H1 (cell line): ENCODE measurements around the gene VPS13D. TPM values are rescaled to one million over a fixed set of nuclear protein-coding genes. Genes with fewer than 3 reads are reported as not detected.

Experiments used
- CTCF ChIA-PET: fragments of 300-600 bp; sonication (Branson Sonifier 250); formaldehyde crosslinking; loops from one replicate; lab custom pipeline; 2021; ENCODE audit not compliant: partially characterized antibody; lab: Charles Lee
- POLR2A ChIA-PET: fragments of 300-600 bp; sonication (Branson Sonifier 250); formaldehyde crosslinking; loops from one replicate; lab custom pipeline; 2021; ENCODE audit warnings: inconsistent platforms; ENCODE audit not compliant: partially characterized antibody; lab: Charles Lee
- DNase-seq, 2 experiments: peaks; one replicate each; pipeline versions ENCODE4 v3.0.0 to v3.0.0-alpha.2; 2010 to 2022; ENCODE audit warnings: low spot score in 2 of 2, low read depth in 1 of 2, mixed read lengths in 1 of 2
- FAIRE-seq: peaks from 2 replicates; lab custom pipeline; 2011; peaks lifted over from hg19 to GRCh38; lab: Jason Lieb, UNC
- H2AFZ ChIP-seq: 2 replicates; pipeline ENCODE4 v1.8.1; 2012; ENCODE audit warnings: low read length, inconsistent platforms
- H2AK5ac ChIP-seq: 2 replicates; pipeline ENCODE4 v1.6.1; 2013; ENCODE audit warnings: low read depth, low read length
- H2BK120ac ChIP-seq: replicated peaks from 2 replicates; pipeline ENCODE3; 2013; ENCODE audit warnings: low read depth, low read length, inconsistent platforms
- H2BK12ac ChIP-seq: 2 replicates; pipeline ENCODE4 v1.6.1; 2013; ENCODE audit warnings: low read depth, low read length
- H2BK15ac ChIP-seq: 2 replicates; pipeline ENCODE4 v1.6.1; 2013; ENCODE audit warnings: low read length
- H2BK20ac ChIP-seq: 2 replicates; pipeline ENCODE4 v1.6.1; 2013; ENCODE audit warnings: low read length
- H2BK5ac ChIP-seq: 2 replicates; pipeline ENCODE4 v1.6.1; 2013; ENCODE audit warnings: low read depth, low read length
- H3K14ac ChIP-seq: 2 replicates; pipeline ENCODE4 v1.6.1; 2013; ENCODE audit warnings: inconsistent platforms; ENCODE audit not compliant: insufficient read length
- H3K18ac ChIP-seq: 2 replicates; pipeline ENCODE4 v1.6.1; 2013; ENCODE audit warnings: low read length; ENCODE audit errors: extremely low read depth
- H3K23ac ChIP-seq: 2 replicates; pipeline ENCODE4 v1.6.1; 2013; ENCODE audit warnings: inconsistent platforms; ENCODE audit not compliant: insufficient read length
- H3K23me2 ChIP-seq: 2 replicates; pipeline ENCODE4 v1.6.1; 2013; ENCODE audit warnings: low read depth, low read length
- H3K27ac ChIP-seq: 2 replicates; pipeline ENCODE4 v1.6.1; 2011; ENCODE audit warnings: low read depth, low read length, inconsistent platforms
- H3K27me3 ChIP-seq, 4 experiments: replicated peaks in 1 of 4; 1 replicate in 1 of 4; 2 replicates in 3 of 4; pipeline versions ENCODE4 v1.6.1 to v1.8.1; 2011 to 2013; ENCODE audit warnings: low read length in 3 of 4, mild to moderate bottlenecking in 3 of 4, inconsistent platforms in 2 of 4, mixed read lengths in 2 of 4, moderate library complexity in 1 of 4; ENCODE audit not compliant: control insufficient read depth in 3 of 4, insufficient read depth in 3 of 4; ENCODE audit errors: extremely low read depth in 1 of 4
- H3K36me3 ChIP-seq, 4 experiments: 2 replicates each; pipeline versions ENCODE4 v1.6.1 to v1.8.1; 2011 to 2013; ENCODE audit warnings: mild to moderate bottlenecking in 4 of 4, low read length in 3 of 4, moderate library complexity in 2 of 4, control low read depth in 1 of 4, inconsistent platforms in 1 of 4; ENCODE audit not compliant: insufficient read depth in 4 of 4, control insufficient read depth in 2 of 4
- H3K4ac ChIP-seq: replicated peaks from 2 replicates; pipeline ENCODE3; 2013; ENCODE audit warnings: low read length, low read depth, mixed read lengths, inconsistent platforms; ENCODE audit not compliant: insufficient read length
- H3K4me1 ChIP-seq, 4 experiments: replicated peaks in 1 of 4; 1 replicate in 1 of 4; 2 replicates in 3 of 4; pipeline versions ENCODE4 v1.6.1 to v1.8.1; 2011 to 2013; ENCODE audit warnings: low read length in 3 of 4, inconsistent platforms in 2 of 4, mixed read lengths in 1 of 4; ENCODE audit not compliant: insufficient read depth in 4 of 4, control insufficient read depth in 3 of 4
- H3K4me2 ChIP-seq, 2 experiments: 2 replicates each; pipeline versions ENCODE4 v1.6.1 to v1.8.1; 2011 to 2013; ENCODE audit warnings: low read depth in 2 of 2, low read length in 2 of 2, control low read depth in 1 of 2, inconsistent platforms in 1 of 2, mild to moderate bottlenecking in 1 of 2; ENCODE audit not compliant: insufficient read depth in 1 of 2
- H3K4me3 ChIP-seq, 4 experiments: fragments of 200-600, 300-600 bp in 1 of 4; sonication (generic), shearing (Covaris generic), sonication (Bioruptor Twin) in 1 of 4; 2 replicates each; pipeline versions ENCODE4 v1.5.1 to v1.8.1; 2011 to 2016; ENCODE audit warnings: low read length in 4 of 4, low read depth in 3 of 4, control low read depth in 2 of 4, inconsistent platforms in 2 of 4, mild to moderate bottlenecking in 2 of 4, mixed read lengths in 1 of 4, moderate library complexity in 1 of 4; ENCODE audit not compliant: insufficient read depth in 2 of 4; ENCODE audit errors: extremely low read depth in 1 of 4
- H3K56ac ChIP-seq: replicated peaks from 2 replicates; pipeline ENCODE3; 2013; ENCODE audit warnings: low read depth, mild to moderate bottlenecking, mixed read lengths, low read length, inconsistent platforms; ENCODE audit not compliant: insufficient read length
- H3K79me1 ChIP-seq: 2 replicates; pipeline ENCODE4 v1.6.1; 2013; ENCODE audit warnings: low read depth, low read length, control low read depth
- H3K79me2 ChIP-seq, 2 experiments: 2 replicates each; pipeline versions ENCODE4 v1.6.1 to v1.8.1; 2012 to 2013; ENCODE audit warnings: low read length in 2 of 2, mild to moderate bottlenecking in 2 of 2, inconsistent platforms in 1 of 2; ENCODE audit not compliant: insufficient read depth in 2 of 2, control insufficient read depth in 1 of 2
- H3K9ac ChIP-seq, 4 experiments: replicated peaks in 1 of 4; 1 replicate in 1 of 4; 2 replicates in 3 of 4; pipeline versions ENCODE4 v1.6.1 to v1.8.1; 2011 to 2013; ENCODE audit warnings: low read depth in 3 of 4, low read length in 3 of 4, control low read depth in 2 of 4, mild to moderate bottlenecking in 2 of 4, moderate library complexity in 2 of 4, inconsistent platforms in 1 of 4; ENCODE audit errors: extremely low read depth in 1 of 4
- H3K9me3 ChIP-seq, 2 experiments: 2 replicates each; pipeline versions ENCODE4 v1.6.1 to v1.8.1; 2012 to 2013; ENCODE audit warnings: mild to moderate bottlenecking in 2 of 2, moderate library complexity in 2 of 2, control low read depth in 1 of 2, inconsistent platforms in 1 of 2, low read depth in 1 of 2, low read length in 1 of 2, mixed read lengths in 1 of 2; ENCODE audit not compliant: insufficient read depth in 2 of 2
- H4K20me1 ChIP-seq, 2 experiments: replicated peaks in 1 of 2; 2 replicates each; pipeline versions ENCODE3 to v1.8.1; 2011 to 2013; ENCODE audit warnings: inconsistent platforms in 2 of 2, low read length in 2 of 2, mild to moderate bottlenecking in 1 of 2; ENCODE audit not compliant: insufficient read depth in 2 of 2, control insufficient read depth in 1 of 2
- H4K5ac ChIP-seq: 2 replicates; pipeline ENCODE4 v1.6.1; 2013; ENCODE audit warnings: low read length, low read depth, mixed read lengths, inconsistent platforms; ENCODE audit not compliant: insufficient read length
- H4K8ac ChIP-seq: 2 replicates; pipeline ENCODE4 v1.8.0; 2013; ENCODE audit warnings: mild to moderate bottlenecking, moderate library complexity, low read length, inconsistent platforms; ENCODE audit not compliant: insufficient read depth; ENCODE audit errors: extremely low read depth
- H4K91ac ChIP-seq: replicated peaks from 2 replicates; pipeline ENCODE3; 2013; ENCODE audit warnings: low read length, mixed read lengths, inconsistent platforms; ENCODE audit not compliant: insufficient read length
- ATF2 ChIP-seq: IDR thresholded peaks from 2 replicates; pipeline ENCODE4 v1.6.1; 2012; ENCODE audit warnings: low read length, inconsistent platforms
- WGBS, 2 experiments: shearing (Covaris generic) in 1 of 2; methylation state at CpG; one replicate each; pipeline versions ENCODE4 v1.1.6 to v1.1.7; 2013 to 2015; ENCODE audit warnings: low lambda C conversion rate in 2 of 2, mixed read lengths in 2 of 2, inconsistent platforms in 1 of 2, low coverage in 1 of 2, missing lambda C conversion rate in 1 of 2; ENCODE audit not compliant: insufficient replicate concordance in 2 of 2, insufficient coverage in 1 of 2, insufficient read length in 1 of 2; ENCODE audit errors: extremely low coverage in 1 of 2, missing lambda C conversion rate in 1 of 2; 5-methylcytosine and 5-hydroxymethylcytosine counted together
- polyA plus RNA-seq, 7 experiments: library from polyadenylated mRNA; depleted of rRNA in 3 of 7; stranded (reverse) in 5 of 7; unstranded in 2 of 7; fragments of >200 nt in 5 of 7; fragments of 200-250 nt in 2 of 7; gene quantifications; 1 replicate in 5 of 7; 2 replicates in 1 of 7; 4 replicates in 1 of 7; pipeline versions ENCODE4 v1.2.1 to v1.2.3, GENCODE V29; 2011 to 2013; ENCODE audit warnings: missing spikeins in 2 of 7, mixed read lengths in 2 of 7
- total RNA-seq: library from RNA; stranded (reverse); fragmentation: NEBNext Ultra II Directional; extraction: Animal tissue kit (Norgen Biotek cat#: 25700); gene quantifications from 2 replicates; pipeline ENCODE4 v1.2.1, GENCODE V29; 2021

Gene VPS13D
- total and polyA plus RNA-seq, 2 of the 8 experiments (the other 6 are each of a cell fraction or from before 2014, with no cell fraction given), result 10.9 to 31.2 TPM

- no peak overlapping the region for H2BK20ac ChIP-seq
- H3K36me3 ChIP-seq, result no peaks in the 10 kb centered on the region; a peak in 2 of 8 replicates
- H3K27me3 ChIP-seq, result no peaks in the 10 kb centered on the region
- no peaks in the 10 kb centered on the region; a peak in 2 of 7 replicates for H3K4me1 ChIP-seq
- H3K14ac ChIP-seq, result no peak overlapping the region
- FAIRE-seq, result no peak
- H3K27ac ChIP-seq, result no peak overlapping the region
- no peak overlapping the region for H4K8ac ChIP-seq
- CTCF ChIA-PET, result interaction anchor here (1.9 kb wide), 1 partner anchor 95 kb away, joined by 6 read pairs; no protein-coding TSS in a partner anchor
- H4K91ac ChIP-seq, result no peak overlapping the region
- no peak overlapping the region for H3K4me2 ChIP-seq
- no peak overlapping the region for H3K23ac ChIP-seq
- no peak overlapping the region for H3K56ac ChIP-seq
- no peak overlapping the region for H2AFZ ChIP-seq
- TF ChIP-seq ATF2, result no peak
- TF ChIP-seq, all 59 proteins: peak for 0
- POLR2A ChIA-PET, result no interaction called here
- no peak overlapping the region for H2BK12ac ChIP-seq
- H2BK120ac ChIP-seq, result no peak overlapping the region
- H4K5ac ChIP-seq, result no peak overlapping the region
- no peaks in the 10 kb centered on the region for H3K79me2 ChIP-seq
- no peak overlapping the region for H2AK5ac ChIP-seq
- no peak overlapping the region for H3K4me3 ChIP-seq
- DNase-seq, result no peak
- no peaks in the 10 kb centered on the region for H3K9me3 ChIP-seq
- no peak overlapping the region for H3K18ac ChIP-seq
- 89% methylated on average over 12 of the region's 13 CpGs; no CpG with 5 or more reads in 1 of the 2 experiments for WGBS, 2 experiments
- H3K9ac ChIP-seq, result no peak overlapping the region
- H3K4ac ChIP-seq, result no peak overlapping the region
- H3K23me2 ChIP-seq, result no peaks in the 10 kb centered on the region
- H2BK5ac ChIP-seq, result no peak overlapping the region
- no peaks in the 10 kb centered on the region for H4K20me1 ChIP-seq
- H2BK15ac ChIP-seq, result no peak overlapping the region
- no peaks in the 10 kb centered on the region for H3K79me1 ChIP-seq
These were observed 295.7 kb downstream of the VPS13D start for GRCh38 chr1:12525311-12526181.
